LHCN-M2 (cell line): ENCODE measurements around the gene PRR11. TPM values are rescaled to one million over a fixed set of nuclear protein-coding genes. Genes with fewer than 3 reads are reported as not detected.
A peak's percentile ranks its signal among the peaks of the same experiment; 100 is the strongest.
"Not testable (repeated sequence)": the region's sequence is repeated elsewhere in the genome, so short reads cannot be mapped to it uniquely, and the experiment has no call there.

Experiments
- DNase-seq: peaks from one replicate; pipeline ENCODE4 v3.0.0-alpha.2; 2012; ENCODE audit warnings: low read depth
- polyA plus RNA-seq: library from polyadenylated mRNA; unstranded; fragments of >200 nt; gene quantifications from one replicate; pipeline ENCODE4 v1.2.1, GENCODE V29; 2012; ENCODE audit warnings: missing spikeins
- total RNA-seq: library from RNA; depleted of rRNA; stranded (reverse); fragments of >200 nt; gene quantifications from 2 replicates; pipeline ENCODE4 v1.2.3, GENCODE V29; 2014; rRNA removed

The PRR11 gene
- total RNA-seq: 26.7 and 35.2 TPM in 2 replicates
- 33.6 TPM for polyA plus RNA-seq

- DNase-seq: peak; percentile 100
These were observed at the start of gene PRR11 for GRCh38 chr17:59155439-59156177. TSS of gene PRR11 (plus strand) at chr17:59155746. CDS start at chr17:59169753, 14,007 bp downstream.

- peak; percentile 55 for DNase-seq
These were observed 49.6 kb upstream of the PRR11 start for GRCh38 chr17:59105852-59106462.

GRCh38 chr17:59106463-59107305 lies 48.9 kb upstream of the PRR11 start, which contains the start of gene TRIM37:
TSS of gene TRIM37 (minus strand) at chr17:59106880. CDS start at chr17:59106461, 419 bp downstream.
- peak; percentile 98 for DNase-seq

- no peak for DNase-seq
These were observed 48.3 kb upstream of the PRR11 start for GRCh38 chr17:59107306-59107670.

- no peak for DNase-seq
These were observed 47.0 kb upstream of the PRR11 start for GRCh38 chr17:59108400-59109102.

- DNase-seq: no peak
These were observed 44.6 kb upstream of the PRR11 start for GRCh38 chr17:59110973-59111372.

GRCh38 chr17:59111539-59111938 lies 44.0 kb upstream of the PRR11 start:
- DNase-seq: no peak

GRCh38 chr17:59115474-59115873 lies 40.1 kb upstream of the PRR11 start:
- no peak for DNase-seq

GRCh38 chr17:59121901-59122480 lies 33.6 kb upstream of the PRR11 start:
- DNase-seq: peak; percentile 57

- no peak for DNase-seq
These were observed 30.9 kb upstream of the PRR11 start for GRCh38 chr17:59124665-59125064.

GRCh38 chr17:59126809-59127417 lies 28.6 kb upstream of the PRR11 start:
- no peak for DNase-seq

- no peak for DNase-seq
These were observed 25.7 kb upstream of the PRR11 start for GRCh38 chr17:59129814-59130213.

- DNase-seq: no peak
These were observed 24.4 kb upstream of the PRR11 start for GRCh38 chr17:59131131-59131530.

GRCh38 chr17:59138339-59138738 lies 17.2 kb upstream of the PRR11 start:
- not testable (repeated sequence) for DNase-seq

- DNase-seq: no peak
These were observed 15.6 kb upstream of the PRR11 start for GRCh38 chr17:59139939-59140338.

- no peak for DNase-seq
These were observed 13.7 kb upstream of the PRR11 start for GRCh38 chr17:59141860-59142259.

- no peak for DNase-seq
These were observed 9.9 kb upstream of the PRR11 start for GRCh38 chr17:59145571-59146096.

GRCh38 chr17:59149051-59149450 lies 6.5 kb upstream of the PRR11 start:
- peak; percentile 38 for DNase-seq

- no peak for DNase-seq
These were observed 5.6 kb upstream of the PRR11 start for GRCh38 chr17:59149841-59150511.

- DNase-seq: no peak
These were observed 4.5 kb upstream of the PRR11 start for GRCh38 chr17:59151006-59151405.
